ENCODE results near the gene TMEM213. TPM values are rescaled to one million over a fixed set of nuclear protein-coding genes. Genes with fewer than 3 reads are reported as not detected.
"Not testable (repeated sequence)": the region's sequence is repeated elsewhere in the genome, so short reads cannot be mapped to it uniquely, and the experiment has no call there.

Gene TMEM213
- total RNA-seq, 1 donor from 2014 or later = not detected

- Histone ChIP-seq H3K9me3 (ENCODE audit: insufficient read depth, low read depth, low read length) (no peaks in the 10 kb centered on the region), H3K79me2 (ENCODE audit: insufficient read depth, low read length) (no peaks in the 10 kb centered on the region), H3K4me2 (ENCODE audit: low read length) (no peak overlapping the region), H3K4me3 (ENCODE audit: insufficient read depth, low read depth, low read length) (no peak overlapping the region), H2AFZ (ENCODE audit: low read depth, low read length) (no peak overlapping the region), H3K36me3 (ENCODE audit: insufficient read depth, low read length) (no peaks in the 10 kb centered on the region), H3K9ac (ENCODE audit: low read length) (no peak overlapping the region), H3K27me3 (ENCODE audit: insufficient read depth, low read length) (no peaks in the 10 kb centered on the region), H3K4me1 (ENCODE audit: insufficient read depth, low read length) (no peaks in the 10 kb centered on the region), H4K20me1 (ENCODE audit: insufficient read depth, low read length) (no peaks in the 10 kb centered on the region), H3K27ac (ENCODE audit: low read depth, low read length) (no peak overlapping the region)
- Mint-ChIP-seq H3K4me1 (ENCODE audit: low read depth, unreplicated experiment) (no peaks in the 10 kb centered on the region), H3K27ac (ENCODE audit: unreplicated experiment) (no peak overlapping the region), H3K36me3 (ENCODE audit: low read depth, unreplicated experiment) (no peaks in the 10 kb centered on the region), H3K4me3 (ENCODE audit: unreplicated experiment) (no peak overlapping the region), H3K9me3 (ENCODE audit: unreplicated experiment) (no peaks in the 10 kb centered on the region), H3K27me3 (ENCODE audit: low read depth, unreplicated experiment) (peaks cover 23% of the 10 kb centered on the region)
- DNase-seq (ENCODE audit: low read depth) = no peak
- no peak for TF ChIP-seq CTCF (IDR thresholded peaks at IDR 0.05; ENCODE audit: insufficient read depth, low read depth, low read length)
- TF ChIP-seq EZH2 (IDR thresholded peaks at IDR 0.05; ENCODE audit: insufficient read depth, low read length) = no peak
- FAIRE-seq = no peak
Measured at GRCh38 chr7:138796038-138796615, 1.7 kb upstream of the TMEM213 start.

- not testable (repeated sequence) for H3K4me1 Mint-ChIP-seq (ENCODE audit: low read depth, unreplicated experiment); H3K4me3 Mint-ChIP-seq (ENCODE audit: unreplicated experiment); DNase-seq (ENCODE audit: low read depth); H3K36me3 Mint-ChIP-seq (ENCODE audit: low read depth, unreplicated experiment); H3K4me1 ChIP-seq (ENCODE audit: insufficient read depth, low read length); H3K36me3 ChIP-seq (ENCODE audit: insufficient read depth, low read length); H3K9ac ChIP-seq (ENCODE audit: low read length); H3K79me2 ChIP-seq (ENCODE audit: insufficient read depth, low read length); H3K4me2 ChIP-seq (ENCODE audit: low read length); H3K27ac ChIP-seq (ENCODE audit: low read depth, low read length); H3K4me3 ChIP-seq (ENCODE audit: insufficient read depth, low read depth, low read length); H2AFZ ChIP-seq (ENCODE audit: low read depth, low read length); H3K9me3 Mint-ChIP-seq (ENCODE audit: unreplicated experiment); H3K27me3 ChIP-seq (ENCODE audit: insufficient read depth, low read length); FAIRE-seq; H3K27ac Mint-ChIP-seq (ENCODE audit: unreplicated experiment); H3K9me3 ChIP-seq (ENCODE audit: insufficient read depth, low read depth, low read length); H4K20me1 ChIP-seq (ENCODE audit: insufficient read depth, low read length)
- H3K27me3 Mint-ChIP-seq (ENCODE audit: low read depth, unreplicated experiment) = peaks cover 23% of the 10 kb centered on the region
Measured at GRCh38 chr7:138797046-138797445, 748 bp upstream of the TMEM213 start.

- Mint-ChIP-seq H3K4me1 (ENCODE audit: low read depth, unreplicated experiment) (no peaks in the 10 kb centered on the region), H3K27me3 (ENCODE audit: low read depth, unreplicated experiment) (peaks cover 24% of the 10 kb centered on the region), H3K4me3 (ENCODE audit: unreplicated experiment) (no peak overlapping the region), H3K9me3 (ENCODE audit: unreplicated experiment) (no peaks in the 10 kb centered on the region), H3K27ac (ENCODE audit: unreplicated experiment) (no peak overlapping the region), H3K36me3 (ENCODE audit: low read depth, unreplicated experiment) (no peaks in the 10 kb centered on the region)
- H4K20me1 ChIP-seq (ENCODE audit: insufficient read depth, low read length) = no peaks in the 10 kb centered on the region
- H3K4me2 ChIP-seq (ENCODE audit: low read length) = no peak overlapping the region
- no peak overlapping the region for H3K9ac ChIP-seq (ENCODE audit: low read length)
- no peak overlapping the region for H2AFZ ChIP-seq (ENCODE audit: low read depth, low read length)
- H3K9me3 ChIP-seq (ENCODE audit: insufficient read depth, low read depth, low read length) = no peaks in the 10 kb centered on the region
- FAIRE-seq (no peak), DNase-seq (ENCODE audit: low read depth) (no peak)
- no peak for TF ChIP-seq CTCF (IDR thresholded peaks at IDR 0.05; ENCODE audit: insufficient read depth, low read depth, low read length)
- TF ChIP-seq EZH2 (IDR thresholded peaks at IDR 0.05; ENCODE audit: insufficient read depth, low read length) = no peak
- H3K27ac ChIP-seq (ENCODE audit: low read depth, low read length) = no peak overlapping the region
- peaks cover under 1% of the 10 kb centered on the region for H3K27me3 ChIP-seq (ENCODE audit: insufficient read depth, low read length)
- H3K79me2 ChIP-seq (ENCODE audit: insufficient read depth, low read length) = no peaks in the 10 kb centered on the region
- H3K4me3 ChIP-seq (ENCODE audit: insufficient read depth, low read depth, low read length) = no peak overlapping the region
- no peaks in the 10 kb centered on the region for H3K4me1 ChIP-seq (ENCODE audit: insufficient read depth, low read length)
- H3K36me3 ChIP-seq (ENCODE audit: insufficient read depth, low read length) = no peaks in the 10 kb centered on the region
Measured at GRCh38 chr7:138798836-138799235, 1.0 kb downstream of the TMEM213 start.
